Esophagus squamous epithelium (tissue), 5 donors: ENCODE results near the gene HNMT. TPM values are rescaled to one million over a fixed set of nuclear protein-coding genes. Genes with fewer than 3 reads are reported as not detected.

Experiments used
- DNase-seq: peaks from one replicate; lab custom pipeline; 2025; lab: John Stamatoyannopoulos, UW
- H3K27ac ChIP-seq, 4 donors: fragments of 200-600 bp; sonication (generic); one replicate each; pipeline ENCODE4 v1.5.1; 2016 to 2019; ENCODE audit warnings: mild to moderate bottlenecking in 1 of 4
- H3K27me3 ChIP-seq, 4 donors: fragments of 200-600 bp; sonication (generic); 1 replicate in 3 of 4; 2 replicates in 1 of 4; pipeline versions ENCODE4 v1.5.1 to v1.6.0; 2017 to 2021; ENCODE audit warnings: antibody characterized with exemption in 1 of 4
- H3K36me3 ChIP-seq, 3 donors: fragments of 200-600 bp; sonication (generic); one replicate each; pipeline ENCODE4 v1.5.1; 2016 to 2019
- H3K4me1 ChIP-seq, 3 donors: fragments of 200-600 bp; sonication (generic); one replicate each; pipeline ENCODE4 v1.5.1; 2017 to 2019
- H3K4me3 ChIP-seq, 4 donors: fragments of 200-600 bp; sonication (generic); 1 replicate in 3 of 4; 2 replicates in 1 of 4; pipeline ENCODE4 v1.5.1; 2016 to 2019; ENCODE audit warnings: mild to moderate bottlenecking in 2 of 4, moderate library complexity in 1 of 4
- H3K9me3 ChIP-seq, 3 donors: fragments of 200-600 bp; sonication (generic); one replicate each; pipeline ENCODE4 v1.5.1; 2016 to 2019
- POLR2A ChIP-seq, 4 donors: fragments of 450-650 bp; IDR thresholded peaks; one replicate each; pipeline ENCODE4 v1.6.1; 2017; ENCODE audit warnings: antibody characterized with exemption in 4 of 4, mild to moderate bottlenecking in 4 of 4, moderate library complexity in 3 of 4
- WGBS, 2 donors: methylation state at CpG; one replicate each; pipeline ENCODE4 v1.1.5; 2018; 5-methylcytosine and 5-hydroxymethylcytosine counted together
- intact Hi-C: fragments of 100-400 bp; cut with DNase I; formaldehyde crosslinking; loops from one replicate; pipeline ENCODE4 v1.15.0; 2022
- total RNA-seq, 4 donors: library from RNA; depleted of rRNA; stranded (reverse); fragments of >200 nt; gene quantifications; one replicate each; pipeline ENCODE4 v1.1.0, GENCODE V29; 2016
- TF ChIP-seq, protein P1 (sequence below), 6 experiments: fragments of 450-650 bp in 4 of 6; fragments of 200-600 bp in 2 of 6; sonication (generic) in 2 of 6; IDR thresholded peaks; one replicate each; pipeline ENCODE4 v1.5.1; 2016 to 2019; ENCODE audit warnings: antibody characterized with exemption in 6 of 6, mild to moderate bottlenecking in 4 of 6, moderate library complexity in 4 of 6
- donor health status: DM: yes; HTN: yes; CAD: no.

The HNMT gene
- total RNA-seq, 4 donors from 2014 or later = 5.9 to 41.6 (median 8.2) TPM

- Histone ChIP-seq H3K4me3 (no peak overlapping the region), H3K36me3 (no peaks in the 10 kb centered on the region), H3K27me3 (no peaks in the 10 kb centered on the region), H3K4me1 (peaks cover 0 to 18% (median 0%) of the 10 kb centered on the region in 3 donors), H3K9me3 (no peaks in the 10 kb centered on the region), H3K27ac (no peak overlapping the region)
- intact Hi-C loops = no loop called here
- WGBS, 2 donors = 69 to 74% methylated on average over 3 of the region's 3 CpGs
- no peak for DNase-seq
- TF ChIP-seq, protein P1, sequence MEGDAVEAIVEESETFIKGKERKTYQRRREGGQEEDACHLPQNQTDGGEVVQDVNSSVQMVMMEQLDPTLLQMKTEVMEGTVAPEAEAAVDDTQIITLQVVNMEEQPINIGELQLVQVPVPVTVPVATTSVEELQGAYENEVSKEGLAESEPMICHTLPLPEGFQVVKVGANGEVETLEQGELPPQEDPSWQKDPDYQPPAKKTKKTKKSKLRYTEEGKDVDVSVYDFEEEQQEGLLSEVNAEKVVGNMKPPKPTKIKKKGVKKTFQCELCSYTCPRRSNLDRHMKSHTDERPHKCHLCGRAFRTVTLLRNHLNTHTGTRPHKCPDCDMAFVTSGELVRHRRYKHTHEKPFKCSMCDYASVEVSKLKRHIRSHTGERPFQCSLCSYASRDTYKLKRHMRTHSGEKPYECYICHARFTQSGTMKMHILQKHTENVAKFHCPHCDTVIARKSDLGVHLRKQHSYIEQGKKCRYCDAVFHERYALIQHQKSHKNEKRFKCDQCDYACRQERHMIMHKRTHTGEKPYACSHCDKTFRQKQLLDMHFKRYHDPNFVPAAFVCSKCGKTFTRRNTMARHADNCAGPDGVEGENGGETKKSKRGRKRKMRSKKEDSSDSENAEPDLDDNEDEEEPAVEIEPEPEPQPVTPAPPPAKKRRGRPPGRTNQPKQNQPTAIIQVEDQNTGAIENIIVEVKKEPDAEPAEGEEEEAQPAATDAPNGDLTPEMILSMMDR (IDR thresholded peaks at IDR 0.05) = no peak
- TF ChIP-seq POLR2A (IDR thresholded peaks at IDR 0.05) = no peak
These were observed 51.2 kb downstream of the HNMT start for GRCh38 chr2:138015494-138015893.

DNA sequence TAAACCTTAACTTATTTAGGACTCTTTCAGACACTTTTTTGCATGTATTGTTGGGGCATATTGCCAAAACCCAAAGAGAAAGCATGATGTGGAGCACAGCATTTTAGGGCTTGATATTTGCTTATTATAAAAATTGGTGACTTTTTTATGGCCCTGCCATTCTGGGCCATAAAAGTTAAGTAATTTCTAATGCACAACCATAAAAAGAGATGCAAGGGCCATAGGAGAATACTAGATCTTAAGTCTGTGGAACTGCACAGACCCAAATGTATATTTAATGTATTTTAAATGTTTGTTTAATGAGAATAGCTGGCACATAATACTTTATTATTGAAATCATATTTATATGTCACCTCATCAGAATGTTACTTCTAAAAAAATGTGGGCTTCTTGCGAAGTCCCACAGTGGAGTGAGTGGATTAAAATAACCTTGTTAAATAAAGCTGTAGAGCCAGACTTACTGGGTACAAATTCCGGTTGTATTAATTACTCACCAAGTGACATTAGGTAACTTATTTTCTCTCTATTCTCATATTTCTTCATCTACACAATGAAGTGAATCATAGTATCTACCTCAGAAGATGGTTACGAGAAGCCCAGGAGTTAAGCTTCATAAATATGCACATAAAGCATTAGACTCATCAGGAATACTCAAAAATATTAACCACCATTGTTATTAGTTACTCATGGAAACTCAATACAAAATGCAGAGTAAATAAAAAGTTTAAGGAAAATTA, 52.2 kb downstream of the HNMT start:
- Histone ChIP-seq H3K4me1 (peaks cover 0 to 18% (median 0%) of the 10 kb centered on the region in 3 donors), H3K27me3 (no peaks in the 10 kb centered on the region), H3K4me3 (no peak overlapping the region), H3K9me3 (no peaks in the 10 kb centered on the region), H3K27ac (peak overlapping the region in 3 of 4 donors; percentile 43 to 62 (median 56)), H3K36me3 (no peaks in the 10 kb centered on the region)
- DNase-seq = no peak
- intact Hi-C loops = no loop called here
- 55 to 78% methylated on average over 3 of the region's 3 CpGs for WGBS, 2 donors
- TF ChIP-seq POLR2A (IDR thresholded peaks at IDR 0.05) = no peak
- TF ChIP-seq, protein P1 (IDR thresholded peaks at IDR 0.05) = no peak

DNA sequence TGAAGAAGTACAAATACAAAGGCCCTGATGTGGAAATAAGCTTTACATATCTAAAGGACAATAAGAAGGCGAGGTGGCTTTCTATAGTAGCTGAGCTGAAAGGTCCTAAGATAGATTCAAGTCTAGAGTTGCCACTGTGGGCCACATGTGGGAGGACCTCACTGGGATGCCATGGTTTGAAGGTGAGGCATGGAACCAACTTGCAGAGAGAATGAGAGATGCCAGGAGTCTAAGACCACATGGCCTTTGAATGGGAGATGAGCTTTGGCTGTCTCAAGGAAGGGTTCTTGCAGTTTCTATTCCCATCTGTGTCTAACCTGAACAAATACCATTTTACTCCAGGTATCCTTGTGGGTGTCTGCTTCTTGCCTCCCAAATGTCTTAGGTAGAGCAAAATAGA, 53.6 kb downstream of the HNMT start:
- intact Hi-C loops = no loop called here
- WGBS, 2 donors = 55 to 89% methylated on average over 1 of the region's 1 CpG

DNA sequence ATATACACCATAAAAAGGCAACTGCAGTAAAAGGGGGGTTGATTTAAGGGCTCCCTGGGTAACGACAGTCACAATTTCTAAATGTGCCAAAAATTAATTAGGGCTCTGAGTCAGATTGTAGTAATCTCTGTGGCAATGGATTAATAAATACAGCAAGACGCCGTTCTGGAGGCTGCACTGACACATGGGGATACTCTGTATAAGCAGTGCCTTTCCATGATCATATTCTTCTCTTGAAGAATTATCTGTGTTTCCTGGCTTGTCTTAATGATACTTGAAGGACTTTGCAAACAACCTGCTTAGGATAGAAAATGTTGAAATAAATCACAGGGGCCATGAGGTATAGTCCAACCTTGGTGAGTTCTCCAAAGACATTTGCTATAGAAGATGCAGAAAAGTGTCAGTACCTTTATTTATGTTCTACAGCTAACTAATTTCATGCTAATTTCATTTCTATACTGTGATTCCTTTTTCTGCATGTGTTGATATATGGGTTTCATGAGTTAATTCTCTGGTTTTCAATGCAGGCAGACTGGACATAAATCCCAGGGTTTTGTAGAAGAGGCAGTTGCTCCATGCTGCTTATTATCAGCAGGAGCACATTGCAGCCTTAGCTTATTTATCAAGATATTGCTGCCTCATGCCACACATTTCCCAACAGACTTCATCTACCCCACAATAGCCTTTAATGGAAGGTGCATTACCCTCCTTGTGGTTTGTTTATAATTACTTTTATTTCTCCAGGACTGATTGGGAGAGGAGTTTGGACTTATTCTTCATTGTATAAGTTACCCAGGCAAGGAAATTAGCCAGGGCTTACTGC, 54.8 kb downstream of the HNMT start:
- no peak for DNase-seq
- H3K4me3 ChIP-seq = no peak overlapping the region
- TF ChIP-seq POLR2A (IDR thresholded peaks at IDR 0.05) = no peak
- TF ChIP-seq, protein P1 (IDR thresholded peaks at IDR 0.05) = no peak
- H3K27me3 ChIP-seq = no peaks in the 10 kb centered on the region
- peaks cover 0 to 18% (median 0%) of the 10 kb centered on the region in 3 donors for H3K4me1 ChIP-seq
- H3K9me3 ChIP-seq = no peaks in the 10 kb centered on the region
- H3K36me3 ChIP-seq = no peaks in the 10 kb centered on the region
- no peak overlapping the region for H3K27ac ChIP-seq
- 42 to 43% methylated on average over 3 of the region's 3 CpGs for WGBS, 2 donors
- intact Hi-C loops = no loop called here

More for the DNA sequence above, 53.6 kb downstream of the HNMT start:
- Histone ChIP-seq H3K27me3 (no peaks in the 10 kb centered on the region), H3K4me1 (peaks cover 0 to 18% (median 0%) of the 10 kb centered on the region in 3 donors), H3K9me3 (no peaks in the 10 kb centered on the region), H3K27ac (no peak overlapping the region), H3K36me3 (no peaks in the 10 kb centered on the region), H3K4me3 (no peak overlapping the region)
- TF ChIP-seq, protein P1 (IDR thresholded peaks at IDR 0.05) = no peak
- no peak for TF ChIP-seq POLR2A (IDR thresholded peaks at IDR 0.05)
- no peak for DNase-seq

- intact Hi-C loops = no loop called here
- Histone ChIP-seq H3K27me3 (no peaks in the 10 kb centered on the region), H3K27ac (no peak overlapping the region), H3K4me1 (peaks cover 0 to 18% (median 0%) of the 10 kb centered on the region in 3 donors), H3K36me3 (no peaks in the 10 kb centered on the region), H3K9me3 (no peaks in the 10 kb centered on the region), H3K4me3 (no peak overlapping the region)
- TF ChIP-seq, protein P1 (IDR thresholded peaks at IDR 0.05) = no peak
- TF ChIP-seq POLR2A (IDR thresholded peaks at IDR 0.05) = no peak
- no peak for DNase-seq
- WGBS, 2 donors = 81 to 89% methylated on average over 1 of the region's 1 CpG
These were observed 56.2 kb downstream of the HNMT start for GRCh38 chr2:138020432-138020831.
